ENCODE data around the gene EPGN. TPM values are rescaled to one million over a fixed set of nuclear protein-coding genes. Genes with fewer than 3 reads are reported as not detected.
A peak's percentile ranks its signal among the peaks of the same experiment; 100 is the strongest.
"Not testable (repeated sequence)": the region's sequence is repeated elsewhere in the genome, so short reads cannot be mapped to it uniquely, and the experiment has no call there.

Gene EPGN
- total RNA-seq, 1 donor = not detected

- H3K4me3 ChIP-seq (ENCODE audit: low read length); H3K27me3 ChIP-seq (ENCODE audit: insufficient read depth, low read length): not testable (repeated sequence)
- peaks cover 11% of the 10 kb centered on the region for H3K9me3 ChIP-seq (ENCODE audit: low read depth, low read length)
- H3K4me1 ChIP-seq (ENCODE audit: insufficient read depth, low read length) = peaks cover 18% of the 10 kb centered on the region
These were observed 32.2 kb downstream of the EPGN start for GRCh38 chr4:74340421-74340820.

- Histone ChIP-seq H3K4me1 (ENCODE audit: insufficient read depth, low read length) (peaks cover 7% of the 10 kb centered on the region), H3K4me3 (ENCODE audit: low read length) (no peak overlapping the region), H3K9me3 (ENCODE audit: low read depth, low read length) (peaks cover 11% of the 10 kb centered on the region), H3K27me3 (ENCODE audit: insufficient read depth, low read length) (no peaks in the 10 kb centered on the region)
These were observed 35.8 kb downstream of the EPGN start for GRCh38 chr4:74344031-74344430.

GRCh38 chr4:74353858-74354257 lies 45.6 kb downstream of the EPGN start:
- no peak overlapping the region for H3K4me3 ChIP-seq (ENCODE audit: low read length)
- H3K27me3 ChIP-seq (ENCODE audit: insufficient read depth, low read length) = no peaks in the 10 kb centered on the region
- H3K4me1 ChIP-seq (ENCODE audit: insufficient read depth, low read length) = peaks cover 4% of the 10 kb centered on the region
- no peaks in the 10 kb centered on the region for H3K9me3 ChIP-seq (ENCODE audit: low read depth, low read length)

GRCh38 chr4:74357965-74358364 lies 49.7 kb downstream of the EPGN start:
- H3K4me1 ChIP-seq (ENCODE audit: insufficient read depth, low read length) = peaks cover 4% of the 10 kb centered on the region

GRCh38 chr4:74361671-74362070 lies 53.4 kb downstream of the EPGN start:
- H3K4me1 ChIP-seq (ENCODE audit: insufficient read depth, low read length) = peaks cover 25% of the 10 kb centered on the region
- H3K4me3 ChIP-seq (ENCODE audit: low read length) = no peak overlapping the region
- H3K27me3 ChIP-seq (ENCODE audit: insufficient read depth, low read length) = peaks cover 18% of the 10 kb centered on the region
- no peaks in the 10 kb centered on the region for H3K9me3 ChIP-seq (ENCODE audit: low read depth, low read length)

More at GRCh38 chr4:74357965-74358364, 49.7 kb downstream of the EPGN start:
- Histone ChIP-seq H3K4me3 (ENCODE audit: low read length) (no peak overlapping the region), H3K9me3 (ENCODE audit: low read depth, low read length) (no peaks in the 10 kb centered on the region), H3K27me3 (ENCODE audit: insufficient read depth, low read length) (no peaks in the 10 kb centered on the region)

- Histone ChIP-seq H3K4me1 (ENCODE audit: insufficient read depth, low read length) (peaks cover 26% of the 10 kb centered on the region), H3K27me3 (ENCODE audit: insufficient read depth, low read length) (peaks cover 18% of the 10 kb centered on the region), H3K4me3 (ENCODE audit: low read length) (no peak overlapping the region), H3K9me3 (ENCODE audit: low read depth, low read length) (no peaks in the 10 kb centered on the region)
These were observed 54.1 kb downstream of the EPGN start for GRCh38 chr4:74362347-74362746.

GRCh38 chr4:74364256-74364651 lies 56.0 kb downstream of the EPGN start:
- H3K4me1 ChIP-seq (ENCODE audit: insufficient read depth, low read length) = peaks cover 26% of the 10 kb centered on the region
- peaks cover 18% of the 10 kb centered on the region for H3K27me3 ChIP-seq (ENCODE audit: insufficient read depth, low read length)
- H3K4me3 ChIP-seq (ENCODE audit: low read length) = peak overlapping the region; percentile 34

GRCh38 chr4:74364652-74365491 lies 56.6 kb downstream of the EPGN start, which contains the start of gene EREG:
EREG (plus strand) TSS chr4:74365145; CDS start chr4:74365309, 164 bp downstream.
- H3K4me3 ChIP-seq (ENCODE audit: low read length) = peak within 1 kb of the TSS; percentile 34
- H3K9me3 ChIP-seq (ENCODE audit: low read depth, low read length) = no peaks in the 10 kb centered on the region
- H3K4me1 ChIP-seq (ENCODE audit: insufficient read depth, low read length) = peaks cover 26% of the 10 kb centered on the region
- peaks cover 18% of the 10 kb centered on the region for H3K27me3 ChIP-seq (ENCODE audit: insufficient read depth, low read length)

More at GRCh38 chr4:74364256-74364651, 56.0 kb downstream of the EPGN start:
- no peaks in the 10 kb centered on the region for H3K9me3 ChIP-seq (ENCODE audit: low read depth, low read length)

GRCh38 chr4:74365761-74366160 lies 57.5 kb downstream of the EPGN start:
- H3K27me3 ChIP-seq (ENCODE audit: insufficient read depth, low read length) = peaks cover 18% of the 10 kb centered on the region
- H3K4me3 ChIP-seq (ENCODE audit: low read length) = peak overlapping the region; percentile 34
- H3K9me3 ChIP-seq (ENCODE audit: low read depth, low read length) = no peaks in the 10 kb centered on the region
- peaks cover 26% of the 10 kb centered on the region for H3K4me1 ChIP-seq (ENCODE audit: insufficient read depth, low read length)

Other genes starting within 250 kb of the EPGN start
- 264 TPM for gene CXCL2, start 209.3 kb upstream of the EPGN start, total RNA-seq
- gene MTHFD2L, start 150.4 kb upstream of the EPGN start, total RNA-seq = 20.1 TPM
- 240 TPM for gene EREG, start 56.7 kb downstream of the EPGN start, total RNA-seq
- 20.1 TPM for gene AREG, start 136.7 kb downstream of the EPGN start, total RNA-seq

All from mononuclear cell (primary cell).